GM19025 (cell line): ENCODE data around the gene COL13A1.

ENCODE experiments used
- ATAC-seq: cut with Tn5 transposase; IDR thresholded peaks from one replicate; pipeline ENCODE4 v1.9.1; 2021; ENCODE audit warnings: mild to moderate bottlenecking, low read depth, moderate library complexity; ENCODE audit not compliant: unreplicated experiment

The COL13A1 gene

DNA sequence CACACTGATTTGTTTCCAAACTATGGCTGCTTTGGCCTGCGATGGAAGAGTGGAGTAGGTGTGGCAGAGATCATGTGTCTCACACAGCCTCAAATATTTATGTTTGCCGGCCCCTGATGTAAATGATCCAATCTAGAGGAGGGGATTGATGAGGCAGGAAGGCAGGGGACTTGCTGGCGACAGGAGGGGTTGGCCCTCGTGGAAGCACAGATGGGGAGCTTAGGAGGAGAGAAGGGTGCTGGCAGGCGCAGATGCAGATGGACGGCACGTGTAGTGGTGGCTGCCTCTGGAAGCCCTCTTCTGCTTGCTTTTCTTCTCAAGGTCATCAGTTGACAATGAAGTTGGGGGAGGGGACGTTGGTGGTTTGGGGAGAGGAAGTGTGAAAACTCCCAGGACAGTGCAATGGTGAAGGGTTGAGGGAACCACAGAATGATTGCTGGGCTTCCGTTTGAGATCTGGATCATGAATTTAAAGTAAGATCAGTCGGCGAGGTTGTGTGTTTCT, 15.4 kb downstream of the COL13A1 start:
- no peak for ATAC-seq

DNA sequence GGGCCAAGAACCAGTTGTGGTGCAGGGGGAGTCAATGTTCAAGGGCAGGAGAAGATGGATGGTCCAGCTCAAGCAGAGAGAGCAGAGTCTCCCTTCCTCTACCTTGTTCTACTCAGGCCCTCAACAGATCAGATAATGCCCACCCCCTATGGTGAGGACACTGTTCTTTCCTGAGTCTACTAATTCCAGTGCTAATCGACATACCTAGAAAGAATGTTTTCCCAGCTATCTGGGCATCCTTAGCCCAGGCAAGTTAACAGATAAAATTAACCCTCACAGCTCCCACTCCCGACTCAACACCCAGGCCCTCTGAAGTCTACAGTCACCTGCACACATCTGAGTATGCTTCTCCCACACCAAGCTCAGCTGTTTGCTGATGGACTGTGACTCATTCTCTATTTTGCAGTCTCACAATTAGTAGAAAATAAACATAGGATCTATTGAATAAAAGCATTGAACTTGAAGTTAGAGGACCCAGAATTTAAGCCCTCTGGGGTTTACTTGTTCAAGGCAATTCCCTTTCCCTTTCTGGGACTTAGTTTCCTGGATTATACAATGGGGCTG, 17.1 kb downstream of the COL13A1 start:
- no peak for ATAC-seq

DNA sequence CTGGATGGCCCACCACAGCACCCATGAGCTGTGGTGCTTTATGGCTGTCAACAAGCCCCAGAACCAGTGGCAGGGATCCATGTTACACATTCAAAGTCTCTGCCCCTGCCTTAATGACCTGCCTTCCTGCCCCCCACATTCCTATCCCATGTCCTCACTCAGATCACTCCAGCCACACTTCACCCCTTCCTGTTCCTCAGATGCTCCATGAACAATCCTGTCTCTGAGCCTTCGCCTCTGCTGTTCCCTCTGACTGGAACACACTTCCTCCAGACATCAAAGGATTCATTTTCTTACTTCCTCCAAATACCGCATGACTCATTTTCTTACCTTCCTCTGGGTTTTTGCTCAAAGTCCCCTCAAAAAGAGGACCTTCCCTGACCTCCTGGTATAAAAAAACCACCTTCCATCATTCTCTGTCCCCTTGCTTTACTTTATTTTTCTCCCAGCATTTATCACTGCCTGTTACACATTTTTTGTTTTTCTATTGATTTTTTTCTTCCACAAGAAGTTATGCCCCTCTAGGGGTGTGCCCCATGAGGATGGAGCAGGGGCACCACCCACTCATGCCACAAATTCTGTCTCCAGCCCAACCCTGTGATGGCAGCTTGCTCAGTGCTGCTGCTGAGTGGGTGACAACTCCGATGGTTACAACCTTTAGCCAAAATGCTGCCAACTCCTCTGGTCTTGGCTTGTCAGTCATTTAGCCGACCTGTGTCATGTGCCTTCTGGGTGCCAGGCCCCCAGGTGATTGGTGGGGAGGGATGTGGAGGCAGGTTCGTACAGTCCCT, 18.2 kb downstream of the COL13A1 start:
- ATAC-seq = no peak

DNA sequence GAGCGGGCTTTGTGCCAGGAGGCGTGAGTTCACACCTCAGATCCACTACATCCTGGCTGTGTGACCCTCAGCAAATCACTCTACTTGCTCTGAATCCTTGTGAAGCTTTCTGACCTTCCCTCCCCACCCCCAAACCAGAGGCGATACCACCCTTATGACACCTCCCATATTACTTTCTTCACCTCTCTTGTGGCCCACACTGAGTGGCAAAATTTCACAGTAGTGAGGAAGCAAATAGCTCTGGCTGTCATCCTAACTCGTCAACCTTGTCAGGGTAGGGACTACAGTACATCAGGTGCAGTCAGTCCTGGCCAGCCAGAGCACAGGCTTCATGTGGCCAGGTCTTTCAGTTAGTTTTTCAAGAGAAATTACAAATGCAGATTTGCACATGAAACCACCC, 19.1 kb downstream of the COL13A1 start:
- ATAC-seq = no peak

DNA sequence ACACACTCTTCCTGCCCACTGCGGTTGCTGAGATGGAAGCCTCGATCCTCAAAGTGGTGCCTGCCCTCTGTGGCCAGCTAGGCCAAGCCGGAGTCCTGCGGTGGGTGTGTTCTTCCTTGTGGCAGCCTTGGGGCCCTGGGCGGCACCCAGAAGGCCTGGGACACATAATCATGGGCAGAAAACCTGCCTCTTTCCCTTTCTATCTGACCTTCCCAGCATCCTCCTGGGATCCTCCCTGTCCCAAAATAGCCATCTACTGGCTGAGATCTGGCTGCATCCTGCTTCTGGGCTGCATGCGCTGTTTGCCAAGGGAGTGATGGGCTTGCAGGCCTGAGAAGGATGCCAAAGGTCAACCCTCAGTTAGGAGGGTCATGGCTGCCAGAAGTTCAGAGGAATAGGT, 23.9 kb downstream of the COL13A1 start:
- no peak for ATAC-seq

DNA sequence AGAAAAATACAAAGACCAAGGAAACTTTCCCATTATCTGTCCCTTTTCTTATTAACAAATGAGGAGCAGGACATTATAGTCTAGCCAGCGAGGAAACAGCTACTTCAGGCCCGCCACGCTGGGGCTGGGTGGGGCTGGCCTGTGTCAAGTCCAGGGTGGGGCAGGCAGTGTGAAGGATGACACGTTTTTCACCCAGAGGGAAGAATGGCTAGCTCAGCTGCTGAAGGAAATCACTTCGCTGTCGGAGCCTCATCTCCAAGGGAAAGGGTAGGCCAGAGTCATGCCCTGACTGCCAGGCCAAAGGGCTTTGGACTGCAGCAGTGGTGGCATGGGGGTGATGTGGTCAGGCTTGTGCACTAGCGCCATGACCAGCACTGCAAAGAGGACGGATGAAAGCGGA, 24.4 kb downstream of the COL13A1 start:
- ATAC-seq = no peak

DNA sequence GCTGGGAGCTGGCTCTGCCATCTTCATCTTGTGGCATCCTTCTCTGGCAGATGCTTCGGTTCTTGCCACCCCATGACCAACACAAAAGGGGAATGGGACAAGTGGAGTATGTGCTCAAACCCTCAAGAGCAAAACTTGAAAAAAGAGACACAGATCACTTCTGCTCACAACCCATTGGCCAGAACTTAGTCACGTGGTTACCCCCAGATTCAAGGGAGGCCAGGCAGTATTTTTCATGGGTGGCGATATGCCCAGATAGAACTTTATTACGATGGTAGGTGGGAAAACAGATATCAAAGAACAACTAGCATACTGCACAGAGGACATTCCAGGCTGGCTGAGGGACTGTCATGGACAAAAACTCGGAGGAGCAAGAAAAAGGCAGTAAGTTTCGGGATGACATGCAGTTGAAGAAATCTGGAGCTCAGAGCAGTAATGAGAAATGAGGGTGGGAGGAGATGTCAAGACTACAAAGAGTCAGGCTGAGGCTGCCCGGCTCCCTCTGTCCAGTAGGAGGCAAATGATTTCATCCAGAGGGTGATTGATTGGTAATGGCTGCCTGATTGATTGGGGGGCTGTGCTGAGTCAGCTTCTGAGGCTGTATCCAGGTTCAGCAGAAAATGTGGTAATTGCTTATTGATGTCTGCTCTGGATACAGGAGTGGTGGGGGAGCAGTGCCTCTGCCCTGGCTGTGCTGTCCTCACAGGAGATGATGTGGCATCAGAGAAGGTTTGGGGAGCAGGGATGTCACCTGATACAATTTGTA, 25.3 kb downstream of the COL13A1 start:
- ATAC-seq = no peak

DNA sequence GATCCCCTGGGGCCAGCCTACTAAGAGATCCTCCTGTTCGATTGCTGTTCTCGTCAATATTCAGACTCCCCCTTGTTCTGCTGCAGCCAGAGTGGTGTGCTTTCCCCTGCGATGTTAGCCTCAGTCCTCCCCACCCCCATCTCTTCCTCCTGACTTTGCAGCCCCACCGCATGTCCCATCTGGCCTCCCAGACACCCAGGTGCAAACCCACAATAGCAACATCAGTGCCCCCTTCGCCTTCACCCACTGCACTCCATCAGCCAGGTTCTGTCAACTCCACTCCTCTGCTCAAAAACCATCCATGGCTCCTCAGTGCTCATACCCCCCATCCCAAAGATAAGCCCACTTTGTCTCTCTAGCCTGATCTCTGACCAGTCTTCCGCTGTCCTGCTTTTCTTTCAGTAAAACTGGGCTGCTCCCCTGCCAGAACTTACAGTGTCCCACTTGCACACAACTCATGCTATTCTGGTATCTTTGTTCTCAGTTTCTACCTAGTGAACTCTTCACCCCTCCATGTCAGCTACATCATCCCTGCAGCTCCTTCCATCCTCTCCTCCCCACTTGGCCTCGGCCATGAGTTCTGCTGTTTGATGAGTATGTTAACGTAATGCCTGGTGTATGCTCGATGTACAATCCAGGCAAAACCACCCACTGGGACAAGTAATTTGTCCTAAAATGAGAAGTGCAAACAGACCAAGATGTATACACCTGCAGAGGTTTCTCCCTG, 26.6 kb downstream of the COL13A1 start:
- ATAC-seq = no peak

DNA sequence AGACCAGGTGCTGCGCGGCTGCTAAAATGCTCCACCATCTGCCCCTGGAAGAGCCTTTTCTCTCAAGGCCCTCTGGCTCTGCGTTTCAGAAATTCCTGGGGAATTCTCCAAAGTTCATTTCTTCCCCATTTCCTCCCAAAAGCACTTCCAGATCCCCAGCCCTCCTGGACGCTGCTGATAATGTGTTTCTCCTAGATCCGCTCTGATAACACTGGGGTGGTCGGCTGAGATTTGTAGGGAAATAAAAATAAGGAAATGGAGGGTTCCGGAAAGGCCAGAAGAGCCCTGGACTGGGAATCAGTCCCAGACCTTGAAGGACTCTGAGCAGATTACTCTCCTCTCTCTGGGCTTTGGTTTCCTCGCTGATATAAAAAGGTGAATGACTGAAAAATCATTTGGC, 28.1 kb downstream of the COL13A1 start:
- ATAC-seq = no peak

DNA sequence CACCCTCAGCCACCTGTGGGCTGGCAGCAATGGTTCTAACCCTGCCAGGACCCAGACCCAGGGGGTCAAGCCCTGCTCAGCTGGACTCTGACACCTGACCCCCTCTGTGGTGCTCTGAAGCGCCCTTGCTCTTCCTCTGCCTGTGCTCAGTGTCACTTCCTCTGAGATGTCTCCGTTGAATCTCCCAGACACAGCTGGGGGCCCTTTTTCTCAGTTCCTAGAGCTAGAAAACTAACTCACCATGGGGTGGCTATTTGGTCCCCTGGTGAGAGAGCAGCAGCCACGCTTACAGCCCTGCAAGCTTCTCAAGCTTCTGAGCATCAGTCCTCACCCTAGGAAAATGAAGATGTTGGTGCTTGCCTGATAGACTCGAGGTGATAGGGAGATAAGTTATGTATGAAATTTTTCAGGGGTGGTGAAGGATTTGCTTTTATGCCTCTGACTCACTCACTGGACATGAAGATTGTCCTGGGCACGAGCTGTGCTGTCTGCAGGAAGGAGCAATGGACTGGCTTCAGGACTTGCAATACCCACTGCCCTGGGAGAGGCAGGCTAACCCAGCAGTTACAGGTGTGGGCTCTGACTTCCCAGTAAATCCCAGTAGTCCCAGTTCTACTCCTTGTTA, 29.6 kb downstream of the COL13A1 start:
- no peak for ATAC-seq

DNA sequence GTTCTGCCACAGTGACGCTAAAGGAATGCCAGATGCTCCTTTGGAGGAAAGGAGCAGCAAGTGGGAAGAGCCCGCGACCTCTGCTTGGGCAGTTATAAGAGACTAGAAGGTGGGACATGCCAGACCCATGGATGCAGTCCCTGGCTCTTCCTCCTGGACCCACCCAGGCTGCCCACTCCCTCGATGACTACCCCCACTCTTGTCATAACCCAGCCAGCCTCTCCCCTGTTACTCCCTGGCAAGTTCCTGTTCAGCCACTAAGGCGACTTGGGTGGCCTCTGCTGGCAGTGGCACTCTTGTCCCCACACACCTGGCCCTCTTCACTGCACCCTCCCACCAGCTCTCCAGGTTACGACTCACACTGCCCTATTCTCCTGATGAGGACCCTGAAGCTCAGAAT, 33.5 kb downstream of the COL13A1 start:
- ATAC-seq = no peak

DNA sequence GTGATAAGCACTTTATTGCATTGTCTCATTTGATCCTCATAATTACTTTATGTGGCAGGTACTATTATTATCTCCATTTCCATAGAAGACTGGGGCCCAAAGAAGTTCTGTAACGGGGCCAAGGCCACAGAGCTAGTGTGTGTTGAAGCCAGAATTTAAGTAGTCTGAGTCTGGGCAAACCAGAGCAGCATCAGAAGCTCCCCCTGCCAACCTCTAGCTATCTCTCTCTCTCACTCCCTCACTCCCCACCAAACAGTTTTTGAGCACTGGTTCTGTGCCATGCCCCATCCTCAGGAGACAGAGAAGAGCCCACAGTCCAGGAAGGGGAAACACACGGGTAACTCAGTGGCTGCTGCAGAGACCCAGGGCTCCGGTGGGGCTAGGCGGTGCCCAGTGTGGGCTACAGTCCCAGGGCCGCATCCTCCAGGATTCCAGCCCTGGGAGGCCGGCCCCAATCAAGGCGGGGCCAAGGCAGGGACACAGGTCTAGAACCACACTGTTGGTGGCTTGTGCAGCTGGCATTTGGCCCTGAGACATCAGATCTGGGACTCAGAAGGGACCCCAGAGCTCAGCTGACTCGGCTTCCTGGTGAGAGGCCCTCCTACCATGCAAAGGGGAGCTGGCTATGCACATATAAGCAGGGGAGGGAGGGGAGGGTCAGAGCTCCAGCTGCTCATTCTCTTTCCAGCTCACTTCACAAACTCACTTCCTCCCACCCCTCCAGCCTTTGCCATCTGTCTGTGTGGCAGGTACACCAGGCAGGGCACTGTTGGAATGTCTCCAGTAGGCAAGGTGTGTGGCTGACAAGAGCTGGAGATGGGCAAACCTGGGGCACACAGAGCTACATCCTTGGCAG, 34.4 kb downstream of the COL13A1 start:
- no peak for ATAC-seq

DNA sequence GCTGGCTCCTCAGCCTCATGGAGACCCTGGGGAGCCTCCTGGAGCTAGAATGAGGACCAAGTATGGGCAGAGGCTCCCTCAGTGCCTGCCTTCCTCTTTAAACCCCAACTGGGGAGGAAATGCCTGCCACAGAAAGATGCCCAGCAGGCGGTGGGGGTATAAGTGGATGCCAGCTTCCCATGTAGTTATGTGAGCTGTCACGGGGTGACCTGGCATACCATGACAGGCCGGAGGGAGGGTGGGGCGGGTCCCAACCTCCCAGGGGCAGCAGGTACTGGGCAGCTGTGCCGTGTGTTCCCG, 35.0 kb downstream of the COL13A1 start:
- ATAC-seq = no peak

DNA sequence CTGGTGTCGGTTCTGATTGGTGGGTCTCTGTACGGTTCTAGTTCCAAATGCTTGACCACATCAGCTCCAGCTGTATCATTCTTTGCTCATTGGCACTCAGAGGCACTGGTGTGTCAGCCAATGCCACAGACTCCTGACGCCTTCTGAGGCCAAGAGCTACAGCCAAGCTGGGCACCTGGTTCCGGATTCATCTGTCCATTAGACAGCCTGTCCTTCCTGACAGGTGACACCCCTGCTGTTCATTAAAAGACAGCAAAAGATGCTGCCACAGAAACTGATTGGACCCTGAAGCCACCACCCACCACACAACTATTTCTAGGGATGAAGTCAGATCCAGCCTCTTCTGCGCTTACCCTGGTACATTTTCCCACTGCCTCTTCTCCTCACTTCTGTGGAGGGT, 35.6 kb downstream of the COL13A1 start:
- ATAC-seq = no peak

DNA sequence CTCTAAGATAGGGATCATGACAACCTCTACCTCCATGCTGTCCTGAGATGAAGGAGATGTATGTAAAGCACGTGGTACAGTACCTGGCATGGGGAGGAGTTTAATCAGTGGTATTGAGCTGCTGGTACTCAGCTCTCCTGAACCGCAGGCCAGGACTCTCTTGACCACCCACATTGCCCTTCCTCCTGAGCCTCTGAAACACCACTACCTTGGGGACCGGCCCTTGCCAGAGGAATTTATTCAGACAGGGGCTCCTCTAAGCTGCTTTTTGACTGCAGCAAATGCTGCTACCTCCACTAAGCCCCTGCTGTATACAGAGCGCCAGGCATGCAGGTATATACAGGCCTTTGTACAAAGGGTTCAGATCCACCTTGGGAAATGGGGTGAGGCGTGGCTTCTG, 36.7 kb downstream of the COL13A1 start:
- no peak for ATAC-seq

DNA sequence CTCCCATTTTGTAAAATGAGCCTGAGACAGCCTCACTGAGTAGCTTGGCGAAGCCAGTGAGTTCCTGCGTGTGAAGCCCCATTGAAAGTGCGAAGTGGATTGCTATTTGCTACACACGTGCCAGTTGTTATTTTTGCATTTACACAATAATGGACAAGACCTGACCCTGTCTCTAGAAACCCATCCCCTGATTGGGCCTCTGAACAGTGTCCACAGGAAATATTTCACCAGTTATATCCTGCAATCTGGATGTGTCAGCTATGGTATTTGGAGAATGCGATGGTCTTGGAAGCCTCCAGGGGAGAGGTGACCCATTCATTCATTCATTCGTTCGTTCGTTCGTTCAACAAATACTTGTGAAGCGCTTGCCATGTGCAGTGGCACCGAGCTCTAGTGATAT, 37.1 kb downstream of the COL13A1 start:
- no peak for ATAC-seq

DNA sequence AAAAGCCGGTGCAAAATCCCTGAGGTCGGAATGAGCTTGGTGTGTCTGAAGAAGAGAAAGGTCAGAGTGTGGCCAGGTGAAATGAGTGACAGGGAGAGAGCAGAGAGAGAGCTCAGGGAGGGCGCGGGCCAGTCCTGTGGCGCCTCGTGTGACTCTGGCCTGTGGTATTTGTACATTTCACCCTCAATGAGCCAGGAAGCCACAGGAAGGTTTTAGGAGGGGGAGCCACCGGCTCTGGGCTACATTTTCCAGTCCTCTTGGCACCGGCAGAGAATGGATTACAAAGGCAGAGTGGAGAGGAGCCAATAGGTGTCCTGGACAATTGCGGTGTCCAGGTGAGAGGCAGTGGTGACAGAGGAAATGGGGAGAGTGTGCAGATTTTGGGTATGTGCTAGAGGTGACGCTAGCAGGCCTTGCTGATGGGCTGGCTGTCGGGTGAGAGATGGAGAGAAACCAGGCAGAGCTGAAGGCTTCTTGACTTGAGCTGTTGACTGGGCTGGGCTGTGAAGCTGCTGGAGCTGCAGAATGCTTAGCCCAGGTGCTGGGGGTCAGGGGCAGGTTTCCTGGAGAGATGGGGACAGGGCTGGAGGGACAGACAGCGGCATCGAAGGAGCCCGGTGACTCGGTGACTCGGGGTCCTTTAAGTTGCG, 38.1 kb downstream of the COL13A1 start:
- no peak for ATAC-seq

DNA sequence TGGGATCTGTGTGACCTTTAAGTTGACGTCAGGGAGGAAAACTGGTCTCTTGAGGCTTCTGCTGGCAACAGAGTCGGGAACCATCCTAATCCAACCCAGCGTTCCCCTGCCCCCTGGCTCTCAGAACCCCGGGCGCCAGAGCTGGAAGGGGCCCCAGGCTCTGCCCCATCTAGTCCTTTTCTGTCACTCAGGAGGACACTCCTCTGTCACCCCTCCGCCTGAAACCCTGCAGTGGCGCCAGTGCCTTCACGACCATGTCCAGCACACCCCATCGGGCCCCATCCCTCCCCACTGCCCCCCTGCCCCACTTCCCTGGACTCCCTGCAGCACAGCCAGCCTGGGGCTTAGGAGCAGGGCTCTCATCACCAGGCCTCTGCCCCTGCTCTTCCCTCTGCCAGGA, 39.1 kb downstream of the COL13A1 start:
- ATAC-seq = no peak

DNA sequence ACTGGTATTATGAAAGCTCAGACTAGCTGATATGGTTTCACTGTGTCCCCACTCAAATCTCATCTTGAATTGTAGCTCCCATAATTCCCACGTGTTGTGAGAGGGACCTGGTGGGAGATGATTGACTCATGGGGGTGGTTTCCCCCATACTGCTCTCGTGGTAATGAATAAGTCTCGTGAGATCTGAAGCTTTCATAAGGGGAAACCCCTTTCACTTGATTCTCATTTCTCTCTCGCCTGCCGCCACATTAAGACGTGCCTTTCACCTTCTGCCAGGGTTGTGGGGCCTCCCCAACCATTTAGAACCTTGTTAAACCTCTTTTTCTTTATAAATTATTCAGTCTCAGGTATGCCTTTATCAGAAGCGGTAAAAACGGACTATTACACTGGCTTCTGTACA, 40.3 kb downstream of the COL13A1 start:
- no peak for ATAC-seq
